Stomach (tissue), 9 donors: ENCODE data around the gene C1orf21. TPM values are rescaled to one million over a fixed set of nuclear protein-coding genes. Genes with fewer than 3 reads are reported as not detected.

ENCODE experiments used
- DNase-seq, 2 donors: peaks; one replicate each; pipeline versions ENCODE4 v3.0.0 to v3.0.0-alpha.2; 2013 to 2019
- H3K27ac ChIP-seq, 5 donors: fragments of 200-600 bp in 4 of 5; sonication (generic) in 4 of 5; one replicate each; pipeline ENCODE4 v1.5.1; 2013 to 2019; ENCODE audit warnings: mild to moderate bottlenecking in 1 of 5, moderate library complexity in 1 of 5
- H3K27me3 ChIP-seq, 3 donors: fragments of 200-600 bp; sonication (generic); one replicate each; pipeline ENCODE4 v1.5.1; 2017 to 2019; ENCODE audit warnings: mixed run types in 1 of 3
- H3K36me3 ChIP-seq, 4 donors: fragments of 200-600 bp; sonication (generic); 1 replicate in 3 of 4; 2 replicates in 1 of 4; pipeline ENCODE4 v1.5.1; 2016 to 2019
- H3K4me1 ChIP-seq, 4 donors: fragments of 200-600 bp; sonication (generic); one replicate each; pipeline ENCODE4 v1.5.1; 2016 to 2019
- H3K4me3 ChIP-seq, 4 donors: fragments of 200-600 bp; sonication (generic) in 3 of 4; one replicate each; pipeline ENCODE4 v1.5.1; 2016 to 2019; ENCODE audit warnings: mild to moderate bottlenecking in 1 of 4
- H3K9me3 ChIP-seq, 4 donors: fragments of 200-600 bp; sonication (generic); one replicate each; pipeline ENCODE4 v1.5.1; 2016 to 2019
- EP300 ChIP-seq: sonication (generic); formaldehyde crosslinking; IDR thresholded peaks from one replicate; pipeline ENCODE4 v1.6.1; 2017; ENCODE audit warnings: antibody characterized with exemption
- POLR2A ChIP-seq, 4 donors: fragments of 450-650 bp; IDR thresholded peaks; one replicate each; pipeline ENCODE4 v1.6.1; 2016; ENCODE audit warnings: antibody characterized with exemption in 4 of 4, control low read depth in 2 of 4, mild to moderate bottlenecking in 1 of 4, moderate library complexity in 1 of 4
- POLR2AphosphoS5 ChIP-seq, 3 donors: sonication (generic); formaldehyde crosslinking; IDR thresholded peaks; one replicate each; pipeline ENCODE4 v1.6.1; 2016; ENCODE audit warnings: antibody characterized with exemption in 3 of 3
- WGBS, 5 donors: extraction: QIAGEN DNeasy Blood & Tissue Kit in 3 of 5; methylation state at CpG; one replicate each; pipeline versions ENCODE4 v1.1.5 to v1.1.7; 2013 to 2018; 5-methylcytosine and 5-hydroxymethylcytosine counted together
- intact Hi-C: fragments of 100-400 bp; cut with DNase I; formaldehyde crosslinking; loops from one replicate; pipeline ENCODE4 v1.15.1; 2023; ENCODE audit warnings: low total_unique reads
- polyA plus RNA-seq, 3 donors: library from polyadenylated mRNA; stranded (reverse); fragments of 200-250 nt; gene quantifications; one replicate each; pipeline ENCODE4 v1.2.3, GENCODE V29; 2013
- total RNA-seq, 5 donors: library from RNA; depleted of rRNA; stranded (reverse); fragments of >200 nt; gene quantifications; one replicate each; pipeline versions ENCODE4 v1.1.0 to v1.2.3, GENCODE V29; 2014 to 2016
- TF ChIP-seq, protein P1 (sequence below), 7 experiments: fragments of 450-650 bp in 4 of 7; fragments of 200-600 bp in 3 of 7; sonication (generic) in 3 of 7; IDR thresholded peaks; one replicate each; pipeline ENCODE4 v1.5.1; 2016 to 2019; ENCODE audit warnings: antibody characterized with exemption in 7 of 7, control low read depth in 2 of 7, mild to moderate bottlenecking in 1 of 7
- donor health status: healthy with polysubstance abuse.
- donor health status: Bipolar disorder and iron deficiency.
- donor health status: healthy.

C1orf21 gene
- total and polyA plus RNA-seq, 8 donors = 10.1 to 114 (median 37.4) TPM

DNA sequence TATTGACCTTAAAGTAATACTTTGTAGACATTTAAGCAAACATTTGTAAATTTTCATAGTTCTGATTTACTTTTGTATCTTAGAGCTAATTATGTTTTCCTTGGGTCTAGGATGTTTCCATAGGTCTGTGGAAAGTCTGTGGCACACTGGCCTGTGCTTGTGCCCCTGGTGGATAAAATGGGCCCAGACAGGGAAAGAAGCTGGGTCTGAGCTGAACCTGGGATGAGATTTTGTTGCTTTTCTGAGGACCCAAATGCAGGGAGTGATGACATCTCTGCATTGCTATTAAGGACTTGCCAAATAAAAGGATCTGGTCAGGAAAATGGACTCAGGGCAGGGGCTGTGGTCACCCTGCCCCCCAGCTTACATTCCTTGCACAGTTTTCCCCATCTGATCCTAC, 41.8 kb downstream of the C1orf21 start:
- no peak for DNase-seq
- no peak overlapping the region for H3K27ac ChIP-seq

DNA sequence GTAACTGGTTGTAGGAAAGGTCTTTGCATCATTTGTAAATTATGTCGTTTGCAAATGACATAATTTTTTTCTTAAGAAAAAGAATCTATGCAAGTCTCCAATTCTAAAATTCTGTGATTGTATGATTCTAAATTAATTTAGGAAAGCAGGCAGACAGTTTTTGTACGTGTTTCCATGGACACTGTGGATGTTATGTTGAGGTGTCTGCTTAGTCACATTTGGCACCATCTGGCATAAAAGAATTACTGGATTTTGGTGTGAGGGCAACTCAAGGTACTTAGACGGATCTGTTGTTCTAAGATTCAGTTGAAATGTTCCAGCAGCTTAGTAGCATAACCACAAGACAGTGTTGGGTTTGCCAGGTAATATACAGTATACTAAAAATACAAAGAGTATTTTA, 42.5 kb downstream of the C1orf21 start:
- 86 to 92% (median 91%) methylated on average over 3 of the region's 3 CpGs for WGBS, 5 donors
- Histone ChIP-seq H3K4me3 (no peak overlapping the region), H3K36me3 (no peaks in the 10 kb centered on the region), H3K9me3 (no peaks in the 10 kb centered on the region), H3K4me1 (peaks cover 5 to 28% (median 11%) of the 10 kb centered on the region in 4 donors), H3K27ac (no peak overlapping the region), H3K27me3 (no peaks in the 10 kb centered on the region)
- TF ChIP-seq, protein P1, sequence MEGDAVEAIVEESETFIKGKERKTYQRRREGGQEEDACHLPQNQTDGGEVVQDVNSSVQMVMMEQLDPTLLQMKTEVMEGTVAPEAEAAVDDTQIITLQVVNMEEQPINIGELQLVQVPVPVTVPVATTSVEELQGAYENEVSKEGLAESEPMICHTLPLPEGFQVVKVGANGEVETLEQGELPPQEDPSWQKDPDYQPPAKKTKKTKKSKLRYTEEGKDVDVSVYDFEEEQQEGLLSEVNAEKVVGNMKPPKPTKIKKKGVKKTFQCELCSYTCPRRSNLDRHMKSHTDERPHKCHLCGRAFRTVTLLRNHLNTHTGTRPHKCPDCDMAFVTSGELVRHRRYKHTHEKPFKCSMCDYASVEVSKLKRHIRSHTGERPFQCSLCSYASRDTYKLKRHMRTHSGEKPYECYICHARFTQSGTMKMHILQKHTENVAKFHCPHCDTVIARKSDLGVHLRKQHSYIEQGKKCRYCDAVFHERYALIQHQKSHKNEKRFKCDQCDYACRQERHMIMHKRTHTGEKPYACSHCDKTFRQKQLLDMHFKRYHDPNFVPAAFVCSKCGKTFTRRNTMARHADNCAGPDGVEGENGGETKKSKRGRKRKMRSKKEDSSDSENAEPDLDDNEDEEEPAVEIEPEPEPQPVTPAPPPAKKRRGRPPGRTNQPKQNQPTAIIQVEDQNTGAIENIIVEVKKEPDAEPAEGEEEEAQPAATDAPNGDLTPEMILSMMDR (IDR thresholded peaks at IDR 0.05) = no peak
- TF ChIP-seq POLR2AphosphoS5 (IDR thresholded peaks at IDR 0.05) (no peak), POLR2A (IDR thresholded peaks at IDR 0.05) (no peak), EP300 (no peak)
- DNase-seq = no peak
- intact Hi-C loops = no loop called here

More for the DNA sequence above, 41.8 kb downstream of the C1orf21 start:
- no peak overlapping the region for H3K4me3 ChIP-seq
- peaks cover 5 to 28% (median 11%) of the 10 kb centered on the region in 4 donors for H3K4me1 ChIP-seq
- intact Hi-C loops = no loop called here
- H3K9me3 ChIP-seq = no peaks in the 10 kb centered on the region
- no peak for TF ChIP-seq POLR2A (IDR thresholded peaks at IDR 0.05)
- TF ChIP-seq POLR2AphosphoS5 (IDR thresholded peaks at IDR 0.05) = no peak
- TF ChIP-seq, protein P1 (IDR thresholded peaks at IDR 0.05) = no peak
- TF ChIP-seq EP300 = no peak
- no peaks in the 10 kb centered on the region for H3K27me3 ChIP-seq
- no peaks in the 10 kb centered on the region for H3K36me3 ChIP-seq

DNA sequence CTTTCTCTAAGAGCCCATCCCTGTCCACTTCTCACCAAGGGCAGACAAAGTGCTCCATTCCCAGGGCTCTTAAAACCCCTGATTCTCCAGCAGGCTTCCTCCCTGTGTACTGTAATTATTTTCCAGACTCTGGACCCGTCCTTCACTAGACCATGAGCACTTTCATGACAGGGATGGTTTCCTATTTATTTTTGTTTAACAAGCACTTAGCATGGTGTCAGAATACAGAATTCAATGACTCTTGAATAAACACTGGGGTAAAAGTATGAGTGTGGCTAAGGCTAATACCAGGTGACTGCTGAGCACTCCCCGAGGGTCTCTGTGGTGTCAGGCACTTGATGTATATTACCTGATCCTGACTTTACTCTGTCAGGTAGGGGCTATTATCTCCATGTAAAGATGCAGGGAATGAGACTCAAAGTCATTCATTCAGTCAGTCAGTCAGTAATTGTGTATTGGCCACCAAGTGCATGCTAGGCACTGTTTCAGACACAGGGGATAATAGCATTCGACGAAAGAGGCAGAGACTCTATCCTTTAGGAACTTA, 47.2 kb downstream of the C1orf21 start:
- DNase-seq = no peak
- Histone ChIP-seq H3K27me3 (no peaks in the 10 kb centered on the region), H3K27ac (no peak overlapping the region), H3K4me3 (no peak overlapping the region), H3K9me3 (no peaks in the 10 kb centered on the region), H3K4me1 (peaks cover 0 to 30% (median 0%) of the 10 kb centered on the region in 4 donors), H3K36me3 (no peaks in the 10 kb centered on the region)
- WGBS, 5 donors = 91 to 97% (median 93%) methylated on average over 4 of the region's 4 CpGs
- TF ChIP-seq, protein P1 (IDR thresholded peaks at IDR 0.05) = no peak
- TF ChIP-seq EP300 (no peak), POLR2AphosphoS5 (IDR thresholded peaks at IDR 0.05) (no peak), POLR2A (IDR thresholded peaks at IDR 0.05) (no peak)
- intact Hi-C loops = no loop called here

DNA sequence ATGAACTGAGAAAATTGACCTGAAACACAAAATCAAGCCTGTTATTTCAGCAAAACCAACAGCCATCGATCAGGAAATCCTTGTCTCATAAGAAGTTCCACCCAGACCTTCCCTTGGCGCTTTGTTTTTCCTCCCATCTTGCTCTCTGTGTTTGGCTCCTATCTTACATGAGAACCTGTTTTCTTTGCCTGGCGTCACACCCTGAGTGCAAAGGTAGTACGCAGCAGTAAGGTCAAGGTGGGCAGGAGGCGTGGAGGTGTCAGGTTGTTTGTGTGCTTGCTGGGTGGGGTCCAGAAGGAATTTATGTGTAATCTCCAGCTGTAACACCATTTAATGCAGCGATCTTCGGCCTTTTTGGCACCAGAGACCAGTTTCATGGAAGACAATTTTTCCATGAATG, 50.5 kb downstream of the C1orf21 start:
- Histone ChIP-seq H3K36me3 (no peaks in the 10 kb centered on the region), H3K27me3 (no peaks in the 10 kb centered on the region), H3K9me3 (no peaks in the 10 kb centered on the region), H3K4me1 (peaks cover 0 to 34% (median 1%) of the 10 kb centered on the region in 4 donors), H3K27ac (peak overlapping the region in 2 of 5 donors; percentile 4 to 23), H3K4me3 (no peak overlapping the region)
- WGBS, 5 donors = 40 to 73% (median 52%) methylated on average over 7 of the region's 7 CpGs
- peak; percentile 55 to 84 for DNase-seq
- intact Hi-C loops = no loop called here
- peak in 2 of 3 donors; percentile 26 to 43 for TF ChIP-seq POLR2AphosphoS5 (IDR thresholded peaks at IDR 0.05)
- TF ChIP-seq, protein P1 (IDR thresholded peaks at IDR 0.05) = no peak
- no peak for TF ChIP-seq POLR2A (IDR thresholded peaks at IDR 0.05)
- TF ChIP-seq EP300 = no peak
